ENCODE measurements around the gene HTR1D.
"Not testable (repeated sequence)": the region's sequence is repeated elsewhere in the genome, so short reads cannot be mapped to it uniquely, and the experiment has no call there.

Gene HTR1D

DNA sequence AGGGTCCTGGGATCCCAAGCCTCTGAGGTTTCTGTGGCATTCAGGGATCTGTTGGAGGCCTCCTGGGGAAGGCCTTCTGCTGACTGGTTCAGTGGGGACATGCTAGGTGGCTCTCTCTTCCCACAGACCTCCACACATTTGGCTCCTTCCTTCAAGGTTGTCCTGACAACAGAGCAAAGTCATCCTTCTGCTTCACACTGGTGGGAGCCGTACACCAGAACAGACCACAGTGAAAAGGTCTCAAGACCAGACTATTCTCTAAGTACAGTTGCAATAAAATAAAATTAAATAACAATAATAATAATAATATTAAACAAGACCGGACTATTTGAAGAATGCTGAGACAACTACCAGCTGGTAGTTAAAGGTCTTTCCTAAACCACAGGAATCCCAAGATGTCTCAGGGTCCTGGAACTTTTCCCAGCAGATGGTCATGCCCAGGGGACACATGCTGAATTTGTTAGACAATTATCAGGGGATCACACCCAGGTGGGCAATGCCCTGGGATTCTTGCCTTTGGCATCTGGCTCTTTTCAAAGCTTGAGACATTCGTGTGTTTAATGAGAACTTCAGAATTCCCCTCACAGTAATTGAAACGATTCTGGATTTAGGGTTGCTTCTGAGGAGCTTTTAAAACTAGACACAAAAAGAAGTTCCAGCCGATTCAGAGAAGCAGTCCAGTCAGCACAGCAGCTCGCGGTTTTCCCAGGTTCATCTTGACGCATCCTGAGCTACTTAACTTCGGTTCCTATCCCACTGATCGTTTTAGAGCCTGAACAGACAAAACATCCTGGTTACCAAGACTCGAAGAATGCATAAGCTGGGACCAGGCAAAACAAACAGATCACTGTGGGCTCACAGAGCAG lies 22.9 kb downstream of the HTR1D start:
- Histone ChIP-seq H3K36me3 (ENCODE audit: insufficient read depth, low read length) (no peaks in the 10 kb centered on the region), H3K27me3 (ENCODE audit: insufficient read depth, low read length, poor library complexity) (peaks cover 5% of the 10 kb centered on the region), H3K79me2 (ENCODE audit: insufficient read depth, low read length) (no peaks in the 10 kb centered on the region), H3K4me2 (ENCODE audit: insufficient read depth, low read length) (no peak overlapping the region), H4K20me1 (ENCODE audit: insufficient read depth, low read length) (no peaks in the 10 kb centered on the region), H3K4me1 (ENCODE audit: insufficient read depth, low read length) (no peaks in the 10 kb centered on the region), H3K9ac (ENCODE audit: low read depth, low read length) (no peak overlapping the region), H3K27ac (ENCODE audit: low read length) (no peak overlapping the region), H3K9me3 (ENCODE audit: insufficient read depth, low read length, severe bottlenecking) (no peaks in the 10 kb centered on the region), H3K4me3 (ENCODE audit: low read depth in 1 of 2, low read length in 2 of 2) (no peak overlapping the region), H2AFZ (ENCODE audit: low read depth, low read length) (no peak overlapping the region)
- ATAC-seq (ENCODE audit: insufficient read depth, low read depth): no peak
- TF ChIP-seq CTCF (IDR thresholded peaks at IDR 0.05; ENCODE audit: borderline replicate concordance, extremely low read depth, low read length, poor library complexity, severe bottlenecking): no peak
- TF ChIP-seq EZH2 (IDR thresholded peaks at IDR 0.05; ENCODE audit: borderline replicate concordance, low read depth, low read length, severe bottlenecking): no peak
- no peak for DNase-seq

GRCh38 chr1:23193391-23194118 lies 23.7 kb downstream of the HTR1D start:
- Histone ChIP-seq H3K4me3 (ENCODE audit: low read depth in 1 of 2, low read length in 2 of 2) (no peak overlapping the region), H3K36me3 (ENCODE audit: insufficient read depth, low read length) (no peaks in the 10 kb centered on the region), H2AFZ (ENCODE audit: low read depth, low read length) (no peak overlapping the region), H4K20me1 (ENCODE audit: insufficient read depth, low read length) (no peaks in the 10 kb centered on the region), H3K9ac (ENCODE audit: low read depth, low read length) (no peak overlapping the region), H3K27me3 (ENCODE audit: insufficient read depth, low read length, poor library complexity) (peaks cover 5% of the 10 kb centered on the region), H3K4me1 (ENCODE audit: insufficient read depth, low read length) (no peaks in the 10 kb centered on the region), H3K4me2 (ENCODE audit: insufficient read depth, low read length) (no peak overlapping the region), H3K79me2 (ENCODE audit: insufficient read depth, low read length) (no peaks in the 10 kb centered on the region), H3K27ac (ENCODE audit: low read length) (no peak overlapping the region), H3K9me3 (ENCODE audit: insufficient read depth, low read length, severe bottlenecking) (no peaks in the 10 kb centered on the region)
- no peak for TF ChIP-seq EZH2 (IDR thresholded peaks at IDR 0.05; ENCODE audit: borderline replicate concordance, low read depth, low read length, severe bottlenecking)
- TF ChIP-seq CTCF (IDR thresholded peaks at IDR 0.05; ENCODE audit: borderline replicate concordance, extremely low read depth, low read length, poor library complexity, severe bottlenecking): no peak
- ATAC-seq (ENCODE audit: insufficient read depth, low read depth) (no peak), DNase-seq (no peak)

GRCh38 chr1:23191199-23191598 lies 26.1 kb downstream of the HTR1D start:
- ATAC-seq (ENCODE audit: insufficient read depth, low read depth) (no peak), DNase-seq (no peak)
- Histone ChIP-seq H3K9me3 (ENCODE audit: insufficient read depth, low read length, severe bottlenecking) (no peaks in the 10 kb centered on the region), H3K9ac (ENCODE audit: low read depth, low read length) (no peak overlapping the region), H3K79me2 (ENCODE audit: insufficient read depth, low read length) (no peaks in the 10 kb centered on the region), H2AFZ (ENCODE audit: low read depth, low read length) (no peak overlapping the region), H3K4me2 (ENCODE audit: insufficient read depth, low read length) (no peak overlapping the region), H3K4me1 (ENCODE audit: insufficient read depth, low read length) (no peaks in the 10 kb centered on the region), H3K27ac (ENCODE audit: low read length) (no peak overlapping the region), H3K36me3 (ENCODE audit: insufficient read depth, low read length) (no peaks in the 10 kb centered on the region), H4K20me1 (ENCODE audit: insufficient read depth, low read length) (no peaks in the 10 kb centered on the region), H3K27me3 (ENCODE audit: insufficient read depth, low read length, poor library complexity) (peaks cover 2% of the 10 kb centered on the region), H3K4me3 (ENCODE audit: low read depth in 1 of 2, low read length in 2 of 2) (no peak overlapping the region)
- TF ChIP-seq CTCF (IDR thresholded peaks at IDR 0.05; ENCODE audit: borderline replicate concordance, extremely low read depth, low read length, poor library complexity, severe bottlenecking) (no peak), EZH2 (IDR thresholded peaks at IDR 0.05; ENCODE audit: borderline replicate concordance, low read depth, low read length, severe bottlenecking) (no peak)

DNA sequence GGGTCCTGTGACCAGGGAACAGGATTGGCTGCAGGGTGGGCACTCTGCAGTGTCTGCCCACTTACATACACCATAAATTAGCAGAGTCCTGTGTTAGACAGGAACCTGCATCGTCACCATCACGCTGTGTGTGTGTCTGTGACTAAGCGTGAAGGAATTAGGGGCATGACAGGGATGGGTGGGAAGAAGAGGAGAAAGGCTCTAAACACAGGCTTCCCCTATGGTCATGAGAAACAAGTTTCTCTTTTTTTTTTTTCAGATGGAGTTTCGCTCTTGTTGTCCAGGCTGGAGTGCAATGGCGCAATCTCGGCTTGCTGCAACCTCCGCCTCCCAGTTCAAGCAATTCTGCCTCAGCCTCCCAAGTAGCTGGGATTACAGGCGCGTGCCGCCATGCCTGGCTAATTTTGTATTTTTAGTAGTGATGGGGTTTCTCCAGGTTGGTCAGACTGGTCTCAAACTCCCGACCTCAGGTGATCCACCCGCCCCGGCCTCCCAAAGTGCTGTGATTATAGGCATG lies 28.3 kb downstream of the HTR1D start:
- H3K9ac ChIP-seq (ENCODE audit: low read depth, low read length): not testable (repeated sequence)

More for the DNA sequence above, 28.3 kb downstream of the HTR1D start:
- not testable (repeated sequence) for H3K36me3 ChIP-seq (ENCODE audit: insufficient read depth, low read length); H3K4me2 ChIP-seq (ENCODE audit: insufficient read depth, low read length); H4K20me1 ChIP-seq (ENCODE audit: insufficient read depth, low read length); H3K27me3 ChIP-seq (ENCODE audit: insufficient read depth, low read length, poor library complexity); H3K4me3 ChIP-seq (ENCODE audit: low read depth in 1 of 2, low read length in 2 of 2); H3K9me3 ChIP-seq (ENCODE audit: insufficient read depth, low read length, severe bottlenecking); H3K27ac ChIP-seq (ENCODE audit: low read length); H2AFZ ChIP-seq (ENCODE audit: low read depth, low read length); H3K4me1 ChIP-seq (ENCODE audit: insufficient read depth, low read length); H3K79me2 ChIP-seq (ENCODE audit: insufficient read depth, low read length); DNase-seq; ATAC-seq (ENCODE audit: insufficient read depth, low read depth)

All from DND-41 (cell line).